GM21515 (cell line): ENCODE results near the gene ARMH2.

ENCODE experiments used
- ATAC-seq: cut with Tn5 transposase; IDR thresholded peaks from one replicate; pipeline ENCODE4 v1.9.1; 2021; ENCODE audit not compliant: unreplicated experiment

Gene ARMH2

DNA sequence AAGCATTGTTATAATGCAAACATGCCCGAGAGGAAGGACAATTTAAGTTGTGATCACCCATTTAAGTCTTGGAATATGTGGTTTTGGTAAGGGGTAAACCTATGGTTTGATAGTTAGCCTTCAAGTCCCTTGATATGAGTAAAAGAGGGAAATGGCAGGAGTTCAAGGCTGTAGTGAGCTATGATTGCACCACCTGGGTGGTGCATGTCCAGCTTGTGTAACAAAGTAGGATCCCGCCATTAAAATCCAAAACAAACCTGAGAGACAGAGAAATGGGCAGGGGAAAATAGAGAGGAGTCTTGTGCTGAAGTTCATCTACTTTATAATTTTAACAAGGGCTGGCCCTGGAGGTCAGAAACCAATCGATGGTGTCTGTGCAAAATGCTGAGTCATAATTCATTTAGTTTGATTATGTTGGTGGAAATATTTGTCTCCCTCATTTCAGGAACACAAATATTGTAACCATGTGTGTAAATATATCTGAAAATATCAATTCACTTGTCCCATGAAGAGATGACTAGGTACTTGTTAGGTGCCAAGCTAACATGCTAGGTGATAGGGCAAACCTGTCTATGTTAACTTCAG is 23.2 kb upstream of the ARMH2 start:
- no peak for ATAC-seq

DNA sequence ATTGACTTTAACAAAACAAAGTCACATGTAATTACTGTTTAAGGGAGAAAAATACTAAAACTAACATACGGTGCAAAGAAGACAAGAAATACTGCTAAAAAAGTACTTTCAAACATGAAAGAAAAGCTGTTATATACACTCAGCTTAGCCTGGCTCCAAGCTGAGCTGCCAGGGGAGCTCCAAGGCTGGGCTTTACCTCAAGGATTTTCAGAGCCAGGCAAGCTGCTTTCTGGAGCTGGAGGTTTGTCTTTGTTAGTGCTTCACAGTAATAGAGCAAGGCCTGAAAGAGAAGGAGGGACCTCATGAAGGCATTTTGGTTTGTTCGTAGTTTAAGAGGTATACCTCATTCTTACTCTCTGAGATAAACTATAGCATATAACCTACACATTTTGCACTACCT is 19.6 kb upstream of the ARMH2 start:
- ATAC-seq, result no peak

DNA sequence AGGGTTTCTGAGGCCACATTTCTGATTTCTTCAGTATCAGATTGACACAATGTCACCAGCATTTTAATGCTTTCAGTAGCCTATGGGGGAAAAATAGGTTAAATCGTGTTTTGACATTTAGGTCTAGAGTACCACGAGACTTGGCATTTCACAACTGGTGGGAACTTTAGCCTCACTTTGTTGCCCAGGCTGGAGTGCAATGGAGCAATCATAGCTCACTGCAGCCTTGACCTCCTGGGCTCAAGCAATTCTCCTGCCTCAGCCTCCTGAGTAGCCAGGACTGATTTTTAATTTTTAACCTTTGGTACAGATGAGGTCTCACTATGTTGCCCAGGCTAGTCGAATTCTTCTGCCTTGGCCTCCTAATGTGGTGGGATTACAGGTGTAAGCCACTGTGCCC is 11.0 kb upstream of the ARMH2 start:
- ATAC-seq, result no peak

DNA sequence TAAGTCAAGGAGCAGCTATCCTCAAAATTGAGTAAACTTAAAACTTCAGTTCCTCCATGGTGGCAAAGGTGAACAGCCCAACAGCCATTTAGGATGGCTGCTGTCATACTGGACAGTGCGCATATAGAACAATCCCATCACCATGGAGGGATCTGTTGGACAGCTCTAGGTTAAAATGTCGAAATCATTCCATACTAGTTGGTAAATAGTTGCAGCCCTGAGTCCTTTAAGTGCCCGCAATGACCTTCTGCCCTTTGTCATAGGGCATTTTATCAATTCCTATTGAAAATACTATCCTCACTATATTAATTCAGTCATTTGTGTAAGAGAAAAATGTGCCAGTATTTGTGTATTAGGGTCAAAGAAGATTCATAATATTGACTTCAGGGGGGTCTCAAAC is 8.9 kb upstream of the ARMH2 start:
- ATAC-seq, result no peak

DNA sequence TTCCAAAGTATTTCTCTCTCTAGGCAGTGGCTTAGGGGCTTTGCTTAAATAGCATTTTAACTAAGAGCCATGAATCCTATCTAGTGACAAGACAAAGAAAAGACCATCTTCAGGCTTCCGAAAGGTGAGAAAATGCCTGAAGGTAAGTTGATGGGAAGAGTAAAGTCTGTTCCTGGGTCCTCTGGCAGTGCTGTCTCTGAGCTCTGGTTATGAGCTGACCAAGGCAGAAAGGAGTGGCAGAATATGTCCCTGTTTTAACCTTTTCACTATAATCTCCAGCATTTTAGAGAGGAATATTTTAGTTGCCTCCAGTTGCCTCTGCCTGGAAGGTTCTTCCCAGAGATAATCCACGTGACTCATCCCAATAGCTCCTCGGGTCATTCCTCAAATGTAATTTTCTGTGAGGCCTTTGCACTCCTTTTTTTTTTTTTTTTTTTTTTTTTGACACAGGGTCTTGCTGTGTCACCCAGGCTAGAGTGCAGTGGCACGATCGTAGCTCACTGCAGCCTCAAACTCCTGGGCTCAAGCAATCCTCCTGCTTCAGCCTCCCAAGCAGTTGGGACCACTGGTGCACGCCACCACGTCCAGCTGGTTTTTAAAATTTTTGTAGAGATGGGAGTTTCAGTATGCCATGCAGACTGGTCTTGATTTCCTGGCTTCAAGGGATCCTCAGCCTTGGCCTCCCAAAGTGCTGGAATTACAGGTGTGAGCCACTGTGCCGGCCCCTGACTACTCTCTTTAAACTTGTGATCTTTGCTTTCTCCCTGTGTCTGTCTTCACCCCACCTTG is 3.7 kb upstream of the ARMH2 start:
- ATAC-seq, result no peak

DNA sequence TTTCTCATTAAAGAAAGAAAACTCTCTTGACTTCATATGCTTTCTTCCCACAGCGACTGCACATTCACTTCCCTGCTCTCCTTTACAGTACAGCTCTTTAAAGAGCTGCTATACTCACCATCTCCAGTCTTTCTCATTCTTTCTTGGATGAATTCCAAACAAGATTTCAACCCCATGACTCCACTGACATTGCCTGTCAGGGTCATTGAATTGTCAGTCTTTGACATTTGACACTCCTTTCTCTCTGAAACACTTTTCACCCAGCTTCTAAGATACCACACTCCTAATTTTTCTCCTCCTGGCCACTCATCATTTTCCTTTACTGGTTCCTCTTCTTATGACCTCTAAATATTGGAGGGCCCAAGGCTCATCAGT is 811 bp upstream of the ARMH2 start:
- ATAC-seq, result no peak

DNA sequence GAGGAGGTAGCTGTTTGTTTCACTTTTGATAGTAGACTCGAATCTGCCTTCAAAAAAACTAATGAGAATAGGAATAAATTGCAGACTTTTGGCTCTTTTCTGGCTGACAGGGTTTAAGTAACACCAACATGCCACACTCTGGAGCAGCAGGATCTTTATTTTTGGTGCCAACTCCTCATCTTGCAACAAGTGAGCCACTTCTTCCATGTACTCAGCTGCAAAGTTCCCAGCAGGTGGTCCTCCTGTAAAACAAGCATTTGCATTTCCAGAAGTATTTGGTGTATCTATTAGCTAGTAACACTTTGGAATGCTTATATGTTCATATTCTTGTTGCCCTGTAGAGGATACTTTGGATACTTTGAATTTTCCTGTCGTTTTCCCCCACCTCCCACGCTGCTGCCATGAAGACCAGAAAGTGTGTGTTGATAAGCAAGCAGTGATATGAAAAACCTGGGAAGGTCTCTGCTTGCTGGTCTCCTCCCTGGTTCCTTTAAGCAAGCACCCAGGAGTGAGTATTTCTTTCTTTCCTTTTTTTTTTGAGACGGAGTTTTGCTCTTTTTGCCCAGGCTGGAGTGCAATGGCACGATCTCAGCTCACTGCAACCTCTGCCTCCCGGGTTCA is 1.0 kb downstream of the ARMH2 start:
- no peak for ATAC-seq

DNA sequence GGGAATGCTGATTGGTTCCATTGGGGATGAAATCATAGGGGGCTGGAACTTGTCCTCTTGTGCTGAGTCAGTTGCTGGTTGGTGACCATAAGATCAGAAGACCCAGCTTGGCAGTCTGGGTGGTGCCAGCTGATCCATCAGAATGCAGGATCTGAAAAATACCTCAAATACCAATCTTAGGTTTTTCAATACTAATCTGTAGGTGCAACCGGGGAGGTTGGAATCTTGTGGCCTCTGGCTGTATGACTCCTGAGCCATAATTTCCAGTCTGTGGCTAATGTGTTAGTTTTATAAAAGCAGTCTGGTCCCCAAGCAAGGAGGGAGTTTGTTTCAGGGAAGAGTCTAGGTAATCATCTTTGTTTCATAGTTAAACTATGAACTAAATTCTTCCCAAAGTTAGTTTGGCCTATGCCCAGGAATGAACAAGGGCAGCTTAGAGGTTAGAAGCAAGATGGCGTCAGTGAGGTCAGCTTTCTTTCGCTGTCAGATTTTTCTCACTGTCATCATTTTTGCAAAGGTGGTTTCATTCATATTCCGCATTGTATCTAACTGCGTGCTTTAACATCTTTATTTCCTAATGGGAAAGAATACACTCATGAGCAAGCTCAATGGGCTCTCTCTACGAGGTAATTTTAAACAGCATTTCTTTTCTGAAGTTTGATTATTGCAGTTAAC is 2.0 kb downstream of the ARMH2 start:
- ATAC-seq, result no peak

DNA sequence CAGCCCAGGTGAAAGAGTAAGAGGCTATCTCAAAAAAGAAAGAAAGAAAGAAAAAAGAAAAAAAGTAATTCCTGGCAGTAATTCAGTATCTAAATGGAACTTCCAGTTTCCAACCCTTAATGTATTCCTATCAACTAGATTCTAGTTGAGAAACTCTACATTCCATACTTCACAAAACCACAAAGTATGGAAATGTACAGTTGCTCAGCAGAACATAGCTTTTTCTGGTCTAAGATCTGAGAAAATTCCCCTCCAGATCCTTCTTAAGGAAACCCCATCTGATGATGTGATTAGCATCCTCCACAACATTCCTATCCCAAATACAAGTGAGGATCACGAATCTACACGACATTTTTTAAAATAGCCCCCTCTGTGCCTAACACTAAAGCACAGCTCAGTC is 3.6 kb downstream of the ARMH2 start:
- ATAC-seq, result no peak

DNA sequence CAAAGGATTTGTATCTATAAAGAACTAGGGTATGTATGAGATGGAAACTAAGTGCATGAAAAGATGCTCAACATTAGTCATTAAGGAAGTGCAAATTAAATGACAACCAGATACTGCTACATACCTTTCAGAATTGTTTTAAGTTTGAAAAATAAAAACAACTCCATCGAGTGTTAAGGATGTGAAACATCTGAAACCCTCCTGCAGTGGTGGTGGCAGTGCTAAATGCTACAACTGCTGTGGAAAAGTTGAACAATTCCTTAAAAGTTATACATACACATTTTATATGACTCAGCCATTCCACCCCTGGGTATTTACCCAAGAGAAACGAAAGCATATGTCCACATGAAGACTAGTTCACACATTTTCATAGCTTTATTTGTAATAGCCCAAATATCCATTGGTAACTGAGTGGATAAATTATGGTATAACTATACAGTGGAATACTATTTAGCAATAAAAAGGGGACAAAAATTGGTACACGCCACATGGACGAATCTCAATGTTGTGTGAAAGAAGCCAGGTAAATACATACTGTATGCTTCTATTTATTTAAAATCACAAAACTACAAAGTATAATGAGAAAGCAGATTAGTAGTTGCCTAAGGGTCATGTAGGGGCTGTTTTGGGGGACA is 10.6 kb downstream of the ARMH2 start:
- no peak for ATAC-seq

DNA sequence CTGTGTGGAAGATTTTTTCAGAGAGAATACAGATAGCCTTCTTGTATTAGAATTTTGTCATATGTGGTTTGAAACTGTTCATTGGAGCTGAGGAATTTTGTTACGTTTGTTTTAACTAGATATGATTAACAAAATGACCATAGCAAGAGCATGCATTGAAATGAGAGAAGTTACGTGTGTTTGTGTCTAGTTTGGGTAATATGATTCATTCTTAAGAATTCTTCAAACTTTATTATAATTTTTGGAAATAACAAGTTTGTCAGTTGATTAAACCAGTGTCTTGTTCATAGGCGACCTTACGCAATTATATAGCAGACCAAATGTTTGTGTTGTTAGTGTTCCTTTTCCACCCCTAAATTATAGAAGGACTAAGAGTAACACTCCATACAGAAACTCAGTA is 18.5 kb downstream of the ARMH2 start:
- no peak for ATAC-seq

DNA sequence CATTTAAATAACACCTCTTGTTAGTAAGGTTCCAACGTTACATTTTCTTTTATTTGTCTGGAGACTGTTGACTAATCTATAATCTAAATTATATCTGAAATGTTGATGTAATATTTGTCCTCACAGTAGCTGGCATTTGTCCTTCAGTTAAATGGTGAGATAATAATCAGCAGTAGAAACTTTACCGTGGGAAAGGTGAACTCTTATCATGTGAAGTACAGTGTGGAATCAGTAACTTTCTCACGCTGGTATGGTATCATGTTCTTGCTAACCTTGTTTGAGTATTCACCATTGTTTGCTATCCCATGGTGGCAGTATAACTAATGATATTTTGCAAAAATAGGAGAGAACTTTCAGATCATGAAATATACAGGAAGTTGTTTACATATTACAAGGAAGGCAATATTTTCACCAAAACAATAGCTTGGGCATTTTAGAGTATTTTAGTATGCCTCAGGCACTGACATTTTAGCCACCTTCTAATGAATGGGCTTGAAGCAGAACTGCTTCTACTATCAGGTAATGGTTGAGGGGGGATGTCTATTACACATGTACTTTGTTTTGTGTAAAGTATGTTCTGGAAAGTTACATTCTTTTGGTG is 19.2 kb downstream of the ARMH2 start:
- no peak for ATAC-seq

DNA sequence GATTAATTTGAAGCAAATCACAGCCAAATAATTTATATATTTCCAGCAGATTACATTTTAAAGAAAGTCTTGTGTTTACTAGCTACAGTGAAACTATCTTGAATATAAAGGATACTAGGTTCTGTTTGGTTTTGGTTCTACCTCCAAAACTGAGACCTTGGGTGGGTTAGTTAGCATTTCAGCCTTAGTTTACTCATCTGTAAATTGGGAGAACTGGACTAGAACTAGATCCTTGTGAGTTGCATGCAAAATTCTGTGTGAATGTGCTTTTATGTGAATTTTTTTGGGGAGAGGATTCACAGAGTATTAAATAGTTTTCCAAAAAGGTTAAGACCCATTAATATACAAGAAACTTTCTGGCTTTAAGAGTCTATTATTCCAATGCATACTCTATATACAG is 19.8 kb downstream of the ARMH2 start:
- ATAC-seq, result no peak

DNA sequence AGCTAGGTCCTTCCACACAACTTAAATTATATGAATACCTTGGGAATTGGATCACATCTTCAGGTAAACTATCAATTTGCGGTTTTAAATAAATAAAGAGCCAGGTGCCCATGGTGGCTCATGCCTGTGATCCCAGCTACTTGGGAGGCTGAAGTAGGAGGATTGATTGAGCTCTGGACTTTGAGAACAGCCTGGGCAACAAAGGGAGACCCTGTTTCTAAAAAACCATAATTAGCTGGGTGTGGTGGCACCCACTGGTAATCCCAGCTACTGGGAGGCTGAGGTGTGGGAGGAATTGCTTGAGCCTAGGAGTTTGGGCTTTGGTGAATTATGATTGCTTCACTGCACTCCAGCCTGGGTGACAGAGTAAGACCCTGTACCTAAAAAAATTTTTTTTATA is 20.6 kb downstream of the ARMH2 start:
- ATAC-seq, result no peak

DNA sequence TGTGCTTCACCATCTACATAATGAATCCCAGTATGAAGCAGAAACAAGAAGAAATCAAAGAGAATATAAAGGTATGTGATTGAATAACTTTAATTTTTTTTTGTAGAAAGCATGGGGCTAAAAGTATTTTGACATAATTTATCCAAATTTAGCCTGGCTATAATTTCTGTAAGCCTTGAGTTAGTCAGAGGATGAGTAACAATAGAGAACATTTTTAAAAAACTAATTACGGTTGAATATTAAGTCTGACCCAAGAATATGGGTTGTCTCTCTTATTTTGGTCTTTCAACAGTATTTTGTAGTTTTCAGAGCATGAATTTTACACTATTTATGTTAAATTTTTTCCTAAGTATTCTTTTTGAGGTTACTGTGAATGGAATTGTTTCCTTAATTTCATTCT is 21.5 kb downstream of the ARMH2 start:
- ATAC-seq, result no peak

DNA sequence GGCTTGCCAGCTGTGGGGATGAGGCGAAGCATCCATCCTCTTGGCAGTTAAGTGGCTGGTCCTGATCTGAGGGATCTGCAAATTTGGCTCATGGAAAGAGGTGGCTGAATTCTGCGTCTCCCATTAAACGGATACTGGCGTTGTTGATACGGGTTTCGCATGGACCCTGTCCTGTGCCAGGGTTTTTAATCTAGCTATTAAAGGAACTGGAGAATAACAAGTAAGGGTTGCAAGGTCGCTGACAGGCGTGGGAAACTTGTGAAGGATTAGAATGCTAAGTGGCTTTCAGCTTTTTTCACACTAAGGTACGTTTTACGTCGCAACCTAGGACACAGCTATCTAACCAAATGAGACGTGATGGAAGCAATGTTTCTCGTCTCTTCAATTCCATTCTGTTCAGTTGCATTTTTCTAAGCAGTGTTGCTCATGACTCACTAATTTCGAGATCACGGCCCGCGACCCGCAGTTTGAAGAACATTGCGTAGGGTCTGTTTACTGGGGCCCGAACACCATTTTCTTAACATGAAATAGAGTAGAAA is 23.1 kb downstream of the ARMH2 start:
- ATAC-seq, result peak; percentile 14

DNA sequence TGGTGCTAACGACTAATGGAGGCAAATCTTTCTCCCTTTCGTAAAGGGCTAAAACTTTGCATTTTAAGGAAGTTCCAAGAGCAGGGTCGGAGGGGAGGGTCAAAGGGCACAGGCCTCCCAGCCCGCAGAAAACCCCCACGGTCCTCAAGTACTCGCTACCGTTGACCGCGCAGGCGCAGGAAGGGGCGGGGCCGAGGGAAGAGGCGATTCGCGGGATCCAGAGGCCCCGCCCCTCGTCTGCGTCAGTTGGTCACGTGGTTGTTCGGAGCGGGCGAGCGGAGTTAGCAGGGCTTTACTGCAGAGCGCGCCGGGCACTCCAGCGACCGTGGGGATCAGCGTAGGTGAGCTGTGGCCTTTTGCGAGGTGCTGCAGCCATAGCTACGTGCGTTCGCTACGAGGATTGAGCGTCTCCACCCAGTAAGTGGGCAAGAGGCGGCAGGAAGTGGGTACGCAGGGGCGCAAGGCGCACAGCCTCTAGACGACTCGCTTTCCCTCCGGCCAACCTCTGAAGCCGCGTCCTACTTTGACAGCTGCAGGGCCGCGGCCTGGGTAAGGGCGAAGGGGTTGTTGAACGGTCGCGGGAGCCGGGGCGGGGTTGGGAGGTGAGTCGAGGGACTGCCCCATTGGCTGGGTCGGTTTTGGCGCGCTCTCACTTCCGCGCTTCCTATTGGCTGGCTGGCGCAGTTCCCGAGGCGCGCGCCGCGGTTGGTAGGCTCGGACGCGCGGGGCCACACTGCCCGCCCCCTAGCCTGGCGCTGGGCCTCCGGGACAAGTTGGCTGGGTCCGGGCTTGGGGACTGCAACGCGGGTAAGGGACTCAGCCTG is 23.8 kb downstream of the ARMH2 start, which contains the start of gene GMNN:
GMNN (plus strand) TSS at position 242 of the 824 bp plus-strand sequence. CDS start 2,310 bp downstream, outside the sequence.
- peak; percentile 87 for ATAC-seq

DNA sequence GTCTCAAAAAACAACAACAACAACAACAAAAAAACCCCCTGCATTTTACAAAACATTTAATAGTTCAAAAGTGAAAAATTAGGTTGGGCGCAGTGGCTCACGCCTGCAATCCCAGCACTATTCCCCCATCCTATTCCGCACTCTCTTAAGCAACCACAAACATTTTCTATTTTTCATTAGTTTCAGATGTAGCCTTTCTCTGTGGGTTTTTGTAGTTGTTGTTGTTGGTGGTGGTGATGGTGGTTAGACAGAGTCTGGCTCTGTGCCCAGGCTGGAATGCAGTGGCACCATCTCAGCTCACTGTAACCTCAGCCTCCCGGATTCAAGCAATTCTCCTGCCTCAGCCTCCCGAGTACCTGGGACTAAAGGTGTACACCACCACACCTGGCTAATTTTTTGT is 30.4 kb downstream of the ARMH2 start:
- no peak for ATAC-seq

DNA sequence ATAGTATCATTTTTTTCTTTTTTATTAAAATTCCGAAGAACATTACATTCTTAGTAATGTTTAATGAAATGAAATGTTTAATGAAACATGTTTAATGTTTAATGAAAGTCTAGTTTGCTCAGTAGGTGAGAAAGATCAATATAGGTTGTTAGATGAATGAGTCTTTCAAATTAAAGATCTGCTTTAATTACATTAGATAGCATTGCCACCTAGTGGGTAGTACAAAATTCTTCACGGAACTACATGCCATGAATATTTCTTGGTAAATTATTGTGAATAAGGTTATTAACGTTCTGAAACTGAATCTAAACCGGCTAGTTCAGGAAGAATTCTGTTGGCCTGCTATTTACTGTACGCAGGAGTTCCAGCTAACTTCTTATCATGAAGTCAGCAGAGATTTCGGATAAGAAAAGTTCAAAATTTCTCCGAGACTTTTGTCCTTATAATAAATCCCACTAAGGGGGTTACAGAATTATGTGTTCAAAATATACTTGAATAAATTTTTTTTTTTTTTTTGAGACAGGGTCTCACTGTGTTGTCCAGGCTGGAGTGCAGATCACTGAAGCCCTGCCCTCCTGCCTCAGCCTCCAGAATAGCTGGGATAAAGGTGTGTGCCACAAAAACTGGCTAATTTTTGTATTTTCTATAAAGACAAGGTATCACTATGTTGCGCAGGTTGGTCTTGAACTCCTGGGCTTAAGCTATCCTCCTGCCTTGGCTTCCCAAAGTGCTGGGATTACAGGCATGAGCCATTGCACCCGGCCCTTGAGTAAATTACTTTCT is 31.8 kb downstream of the ARMH2 start:
- ATAC-seq, result no peak
